B cell (primary cell): ENCODE measurements around the gene ZNF689. TPM values are rescaled to one million over a fixed set of nuclear protein-coding genes. Genes with fewer than 3 reads are reported as not detected.

Source experiments
- ATAC-seq: fragments of 200-7000 bp; cut with Tn5 transposase; one replicate; pipeline ENCODE4 v1.10.0; 2021; ENCODE audit warnings: low read depth, mild to moderate bottlenecking, moderate number of reproducible peaks, moderate library complexity
- CTCF ChIA-PET: fragments of 350-600 bp; sonication (Branson Sonifier 250); formaldehyde crosslinking; loops from one replicate; lab custom pipeline; 2021; ENCODE audit warnings: antibody characterized with exemption, inconsistent platforms; lab: Charles Lee
- POLR2A ChIA-PET: fragments of 350-600 bp; sonication (Branson Sonifier 250); formaldehyde crosslinking; loops from one replicate; lab custom pipeline; 2021; ENCODE audit warnings: antibody characterized with exemption; lab: Charles Lee
- DNase-seq: peaks from one replicate; pipeline ENCODE4 v3.0.0; 2013
- H2AFZ ChIP-seq: 2 replicates; pipeline ENCODE4 v1.6.1; 2012; ENCODE audit warnings: mild to moderate bottlenecking, low read depth, low read length; ENCODE audit not compliant: insufficient read depth, poor library complexity, severe bottlenecking
- H3K27ac ChIP-seq, 2 donors: 1 replicate in 1 of 2; 2 replicates in 1 of 2; pipeline ENCODE4 v1.5.1; 2012 to 2013; ENCODE audit warnings: low read length in 2 of 2, mild to moderate bottlenecking in 2 of 2, moderate library complexity in 1 of 2
- H3K27me3 ChIP-seq, 4 experiments: fragments of 200-600 bp in 1 of 4; sonication (generic) in 1 of 4; replicated peaks in 1 of 4; 1 replicate in 2 of 4; 2 replicates in 2 of 4; pipeline versions ENCODE4 v1.6.1 to v1.7.0; 2013 to 2016; ENCODE audit warnings: low read length in 3 of 4, mild to moderate bottlenecking in 2 of 4, mixed read lengths in 1 of 4, moderate library complexity in 1 of 4; ENCODE audit not compliant: insufficient read depth in 4 of 4, control insufficient read depth in 3 of 4; ENCODE audit errors: control extremely low read depth in 1 of 4
- H3K36me3 ChIP-seq, 2 experiments: replicated peaks in 1 of 2; 1 replicate in 1 of 2; 2 replicates in 1 of 2; pipeline versions ENCODE4 v1.6.1 to v1.7.1; 2013; ENCODE audit warnings: low read length in 1 of 2; ENCODE audit not compliant: insufficient read depth in 2 of 2, control insufficient read depth in 1 of 2; ENCODE audit errors: control extremely low read depth in 1 of 2, extremely low read depth in 1 of 2
- H3K4me1 ChIP-seq, 2 donors: fragments of 200-600 bp in 1 of 2; sonication (generic) in 1 of 2; 1 replicate in 1 of 2; 2 replicates in 1 of 2; pipeline versions ENCODE4 v1.5.1 to v1.6.1; 2013 to 2017; ENCODE audit warnings: low read length in 2 of 2; ENCODE audit not compliant: control insufficient read depth in 2 of 2, insufficient read depth in 2 of 2
- H3K4me2 ChIP-seq: replicated peaks from 2 replicates; pipeline ENCODE3; 2012; ENCODE audit warnings: mild to moderate bottlenecking, low read depth, low read length; ENCODE audit not compliant: poor library complexity, severe bottlenecking
- H3K4me3 ChIP-seq, 5 experiments: fragments of 200-600 bp in 1 of 5; sonication (generic) in 1 of 5; 1 replicate in 3 of 5; 2 replicates in 2 of 5; pipeline versions ENCODE4 v1.5.1 to v1.7.0; 2011 to 2016; ENCODE audit warnings: low read length in 4 of 5, mild to moderate bottlenecking in 4 of 5, low read depth in 2 of 5, control low read depth in 1 of 5, moderate library complexity in 1 of 5; ENCODE audit not compliant: insufficient read depth in 1 of 5; ENCODE audit errors: control extremely low read depth in 1 of 5, extremely low read depth in 1 of 5
- H3K79me2 ChIP-seq: fragments of 200-600 bp; sonication (generic); one replicate; pipeline ENCODE4 v1.6.0; 2016; ENCODE audit warnings: low read length; ENCODE audit not compliant: control insufficient read depth, insufficient read depth
- H3K9ac ChIP-seq: fragments of 200-600 bp; sonication (generic); 2 replicates; pipeline ENCODE4 v1.6.1; 2017; ENCODE audit warnings: mild to moderate bottlenecking, low read length, moderate library complexity
- H3K9me3 ChIP-seq, 3 donors: one replicate each; pipeline versions ENCODE4 v1.6.1 to v1.7.1; 2013; ENCODE audit warnings: low read length in 2 of 3; ENCODE audit not compliant: control insufficient read depth in 2 of 3, insufficient read depth in 1 of 3; ENCODE audit errors: control extremely low read depth in 1 of 3
- H4K20me1 ChIP-seq: 2 replicates; pipeline ENCODE4 v1.6.0; 2012; ENCODE audit warnings: mild to moderate bottlenecking, low read length; ENCODE audit not compliant: insufficient read depth, control insufficient read depth, poor library complexity, severe bottlenecking
- H3K27ac Mint-ChIP-seq: one replicate; pipeline ENCODE4 v1.8.0; 2021; ENCODE audit warnings: mixed read lengths
- H3K27me3 Mint-ChIP-seq: one replicate; pipeline ENCODE4 v1.8.0; 2021; ENCODE audit warnings: mixed read lengths
- H3K4me1 Mint-ChIP-seq: one replicate; pipeline ENCODE4 v1.8.0; 2021; ENCODE audit warnings: mixed read lengths
- H3K4me3 Mint-ChIP-seq: one replicate; pipeline ENCODE4 v1.8.0; 2021; ENCODE audit warnings: mixed read lengths
- H3K9me3 Mint-ChIP-seq: one replicate; pipeline ENCODE4 v1.8.0; 2022; ENCODE audit warnings: mixed read lengths; ENCODE audit not compliant: insufficient read depth
- CTCF ChIP-seq: fragments of 200-600 bp; IDR thresholded peaks from one replicate; pipeline ENCODE4 v1.8.0; 2022; ENCODE audit warnings: antibody characterized with exemption, mild to moderate bottlenecking
- EZH2 ChIP-seq: IDR thresholded peaks from 2 replicates; pipeline ENCODE4 v1.6.1; 2012; ENCODE audit warnings: borderline replicate concordance, low read depth, mild to moderate bottlenecking, moderate library complexity, low read length; ENCODE audit not compliant: insufficient read depth, poor library complexity, severe bottlenecking
- WGBS: methylation state at CpG from one replicate; pipeline ENCODE4 v1.1.5; 2013; ENCODE audit warnings: missing lambda C conversion rate; ENCODE audit not compliant: insufficient coverage; 5-methylcytosine and 5-hydroxymethylcytosine counted together
- intact Hi-C: fragments of 100-400 bp; cut with micrococcal nuclease; formaldehyde crosslinking; loops from one replicate; pipeline ENCODE4 v1.10.0; 2022
- polyA plus RNA-seq: library from polyadenylated mRNA; depleted of rRNA; stranded (reverse); fragments of >200 nt; gene quantifications from 2 replicates; pipeline ENCODE4 v1.2.3, GENCODE V29; 2012
- total RNA-seq, 2 donors: library from RNA; stranded (reverse); fragments of 120-200 nt in 1 of 2; gene quantifications; 1 replicate in 1 of 2; 2 replicates in 1 of 2; pipeline versions ENCODE4 v1.2.3 to v1.2.4, GENCODE V29; 2013 to 2022

ZNF689 gene
- total and polyA plus RNA-seq, 2 donors (not counting 1 experiment from before 2014, with no cell fraction given), result 8.1 to 12.4 TPM

GRCh38 chr16:30657866-30658730 is 47.9 kb upstream of the ZNF689 start, which contains the start of gene FBRS:
TSS of gene FBRS (plus strand) at chr16:30658431. CDS start at chr16:30659519, 1,088 bp downstream.
- Histone ChIP-seq H3K9me3 (no peaks in the 10 kb centered on the region), H3K9ac (peak within 1 kb of the TSS; percentile 96), H3K4me2 (peak within 1 kb of the TSS; percentile 97), H4K20me1 (peaks cover 35% of the 10 kb centered on the region), H2AFZ (peak within 1 kb of the TSS; percentile 61), H3K4me3 (peak within 1 kb of the TSS; percentile 49 to 90 (median 79)), H3K27me3 (no peaks in the 10 kb centered on the region), H3K36me3 (peaks cover 0 to 58% of the 10 kb centered on the region in 2 experiments), H3K79me2 (peaks cover 35% of the 10 kb centered on the region), H3K27ac (peak within 1 kb of the TSS; percentile 88 to 98), H3K4me1 (peaks cover 30 to 44% of the 10 kb centered on the region in 2 donors)
- intact Hi-C loops, result loop anchor here (1.0 to 5.0 kb wide), 17 partner anchors 24 to 686 kb away; partner anchors contain the start of genes ALDOA, HIRIP3, INO80E and PHKG2
- Mint-ChIP-seq H3K9me3 (no peaks in the 10 kb centered on the region), H3K27ac (peak within 1 kb of the TSS; percentile 100), H3K27me3 (no peaks in the 10 kb centered on the region), H3K4me3 (peak within 1 kb of the TSS; percentile 97), H3K4me1 (peaks cover 30% of the 10 kb centered on the region)
- POLR2A ChIA-PET, result interaction anchor here (0.6 to 4.8 kb wide), 19 partner anchors 8 to 801 kb away, joined by 3 to 41 read pairs (median 4); partner anchors contain the start of genes ALDOA, ARMC5, CORO1A and DCTPP1
- TF ChIP-seq EZH2, result no peak
- peak; percentile 81 for TF ChIP-seq CTCF
- ATAC-seq (peak; percentile 76), DNase-seq (peak; percentile 100)
- CTCF ChIA-PET, result interaction anchor here (1.3 to 4.4 kb wide), 8 partner anchors 7 to 566 kb away, joined by 5 to 38 read pairs (median 12); partner anchors contain the start of genes DCTPP1, PRR14 and TBX6
- WGBS, result under 1% methylated on average over 73 of the region's 86 CpGs
